Type B pancreatic cell (in vitro differentiated cells): ENCODE results near the gene ANGPTL7. TPM values are rescaled to one million over a fixed set of nuclear protein-coding genes. Genes with fewer than 3 reads are reported as not detected.

Experiments
- DNase-seq: peaks from one replicate; pipeline ENCODE4 v3.0.0; 2021; ENCODE audit warnings: mixed read lengths; ENCODE audit not compliant: unreplicated experiment; ENCODE audit errors: extremely low spot score
- H3K27ac Mint-ChIP-seq: 2 replicates; pipeline ENCODE4 v1.8.0; 2021; ENCODE audit warnings: mild to moderate bottlenecking, mixed read lengths
- H3K27me3 Mint-ChIP-seq: 2 replicates; pipeline ENCODE4 v1.8.0; 2021; ENCODE audit warnings: mixed read lengths
- H3K36me3 Mint-ChIP-seq: 2 replicates; pipeline ENCODE4 v1.8.0; 2021; ENCODE audit warnings: mixed read lengths
- H3K4me1 Mint-ChIP-seq: one replicate; pipeline ENCODE4 v1.8.0; 2021; ENCODE audit warnings: mixed read lengths; ENCODE audit not compliant: unreplicated experiment
- H3K4me3 Mint-ChIP-seq: 2 replicates; pipeline ENCODE4 v1.8.0; 2021; ENCODE audit warnings: mild to moderate bottlenecking, mixed read lengths
- H3K9me3 Mint-ChIP-seq: 2 replicates; pipeline ENCODE4 v1.8.0; 2021; ENCODE audit warnings: mixed read lengths
- CTCF ChIP-seq: fragments of 200-600 bp; sonication (generic); conservative IDR thresholded peaks from 2 replicates; pipeline ENCODE4 v1.5.0; 2021; ENCODE audit warnings: antibody characterized with exemption, mild to moderate bottlenecking
- total RNA-seq: library from RNA; stranded (reverse); gene quantifications from 2 replicates; pipeline ENCODE4 v1.2.1, GENCODE V29; 2021; ENCODE audit warnings: low replicate concordance

Gene ANGPTL7
- total RNA-seq, 1 donor from 2014 or later, result 0.70 TPM

DNA sequence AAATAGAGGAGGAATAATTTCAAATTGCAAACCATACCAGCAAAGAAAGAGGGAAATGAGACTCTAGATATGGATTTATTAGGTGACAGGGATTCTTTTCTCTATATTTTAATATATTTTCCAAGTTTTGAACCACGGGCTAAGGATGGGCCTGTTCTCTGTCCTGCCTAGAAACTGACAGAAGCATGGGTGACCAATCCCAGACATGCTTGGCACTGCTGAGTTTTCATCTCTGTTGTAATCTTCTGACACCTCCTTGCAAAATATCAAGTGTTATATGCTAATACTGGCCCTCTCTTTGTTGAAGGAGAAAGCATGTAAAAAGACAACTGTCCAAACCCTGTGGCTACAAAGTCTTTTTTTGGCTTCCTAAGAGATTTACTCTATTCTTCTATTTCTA lies 774 bp upstream of the ANGPTL7 start:
- Mint-ChIP-seq H3K27ac (no peak overlapping the region), H3K9me3 (no peaks in the 10 kb centered on the region), H3K27me3 (no peaks in the 10 kb centered on the region), H3K4me1 (no peaks in the 10 kb centered on the region), H3K36me3 (peaks cover 4% of the 10 kb centered on the region), H3K4me3 (no peak overlapping the region)
- no peak for DNase-seq
- no peak for TF ChIP-seq CTCF

DNA sequence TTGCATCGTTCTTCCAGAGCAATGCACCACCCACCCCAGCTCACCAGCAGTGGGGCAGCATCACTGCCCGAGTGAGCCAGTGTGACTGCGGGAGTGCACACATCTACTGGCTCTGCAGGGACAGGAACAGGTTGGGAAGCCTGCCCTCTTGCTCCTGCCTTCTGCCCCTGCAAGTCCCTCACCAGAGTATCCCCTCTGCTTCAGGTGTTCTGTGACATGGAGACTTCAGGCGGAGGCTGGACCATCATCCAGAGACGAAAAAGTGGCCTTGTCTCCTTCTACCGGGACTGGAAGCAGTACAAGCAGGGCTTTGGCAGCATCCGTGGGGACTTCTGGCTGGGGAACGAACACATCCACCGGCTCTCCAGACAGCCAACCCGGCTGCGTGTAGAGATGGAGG lies 4.2 kb downstream of the ANGPTL7 start:
- DNase-seq, result no peak
- H3K27ac Mint-ChIP-seq, result no peak overlapping the region
- H3K9me3 Mint-ChIP-seq, result no peaks in the 10 kb centered on the region
- no peaks in the 10 kb centered on the region for H3K27me3 Mint-ChIP-seq
- no peaks in the 10 kb centered on the region for H3K4me1 Mint-ChIP-seq
- peaks cover 4% of the 10 kb centered on the region for H3K36me3 Mint-ChIP-seq
- no peak for TF ChIP-seq CTCF
- no peak overlapping the region for H3K4me3 Mint-ChIP-seq

- DNase-seq, result no peak
- Mint-ChIP-seq H3K27me3 (no peaks in the 10 kb centered on the region), H3K4me3 (no peak overlapping the region), H3K4me1 (no peaks in the 10 kb centered on the region), H3K9me3 (no peaks in the 10 kb centered on the region), H3K27ac (no peak overlapping the region), H3K36me3 (peaks cover 7% of the 10 kb centered on the region)
- no peak for TF ChIP-seq CTCF
Observed at GRCh38 chr1:11194407-11195176, 5.4 kb downstream of the ANGPTL7 start.

GRCh38 chr1:11196945-11197344 lies 7.8 kb downstream of the ANGPTL7 start:
- no peaks in the 10 kb centered on the region for H3K4me1 Mint-ChIP-seq
- no peak overlapping the region for H3K4me3 Mint-ChIP-seq
- H3K27me3 Mint-ChIP-seq, result no peaks in the 10 kb centered on the region
- no peak for TF ChIP-seq CTCF
- no peaks in the 10 kb centered on the region for H3K9me3 Mint-ChIP-seq
- peaks cover 7% of the 10 kb centered on the region for H3K36me3 Mint-ChIP-seq
- H3K27ac Mint-ChIP-seq, result no peak overlapping the region
- no peak for DNase-seq

GRCh38 chr1:11197359-11197758 lies 8.2 kb downstream of the ANGPTL7 start:
- no peaks in the 10 kb centered on the region for H3K27me3 Mint-ChIP-seq
- H3K4me3 Mint-ChIP-seq, result no peak overlapping the region
- H3K27ac Mint-ChIP-seq, result no peak overlapping the region
- no peak for DNase-seq
- no peaks in the 10 kb centered on the region for H3K9me3 Mint-ChIP-seq
- TF ChIP-seq CTCF, result no peak
- peaks cover 7% of the 10 kb centered on the region for H3K36me3 Mint-ChIP-seq
- no peaks in the 10 kb centered on the region for H3K4me1 Mint-ChIP-seq
